ENCODE results near the gene PHOX2B.

GRCh38 chr4:41725254-41725653, 23.3 kb downstream of the PHOX2B start:
- no peak for TF ChIP-seq CTCF (IDR thresholded peaks at IDR 0.05; ENCODE audit: insufficient read depth, low read length)
- no peak for TF ChIP-seq POLR2AphosphoS5 (IDR thresholded peaks at IDR 0.05; ENCODE audit: low read depth)

All from HL-60 (cell line).